Neuronal stem cell (in vitro differentiated cells): ENCODE measurements around the gene ABCC1.

ENCODE experiments used
- DNase-seq: peaks from one replicate; pipeline ENCODE4 v3.0.0-alpha.2; 2013; ENCODE audit warnings: low spot score
- H2AFZ ChIP-seq: one replicate; pipeline ENCODE4 v1.6.1; 2013; ENCODE audit warnings: mild to moderate bottlenecking, low read length, inconsistent platforms
- H2AK5ac ChIP-seq: 2 replicates; pipeline ENCODE4 v1.6.1; 2013; ENCODE audit warnings: low read depth, mild to moderate bottlenecking, inconsistent platforms, low read length, moderate library complexity, mixed read lengths
- H2BK120ac ChIP-seq: 2 replicates; pipeline ENCODE4 v1.6.1; 2013; ENCODE audit warnings: low read depth, mild to moderate bottlenecking, inconsistent platforms, low read length, moderate library complexity, mixed read lengths
- H2BK12ac ChIP-seq: one replicate; pipeline ENCODE4 v1.6.1; 2013; ENCODE audit warnings: low read length, inconsistent platforms
- H2BK15ac ChIP-seq: 2 replicates; pipeline ENCODE4 v1.6.1; 2013; ENCODE audit warnings: mild to moderate bottlenecking, low read length, inconsistent platforms, mixed read lengths
- H2BK5ac ChIP-seq: one replicate; pipeline ENCODE4 v1.6.1; 2013; ENCODE audit warnings: inconsistent platforms, mild to moderate bottlenecking, low read length, moderate library complexity
- H3K14ac ChIP-seq: one replicate; pipeline ENCODE4 v1.6.1; 2013; ENCODE audit warnings: low read length, inconsistent platforms
- H3K18ac ChIP-seq: 2 replicates; pipeline ENCODE4 v1.6.1; 2013; ENCODE audit warnings: low read length, inconsistent platforms
- H3K23ac ChIP-seq: 2 replicates; pipeline ENCODE4 v1.6.1; 2013; ENCODE audit warnings: low read depth, mild to moderate bottlenecking, mixed read lengths, low read length, inconsistent platforms; ENCODE audit not compliant: poor library complexity
- H3K27ac ChIP-seq: replicated peaks from 3 replicates; pipeline ENCODE4 v1.5.1; 2013; ENCODE audit warnings: low read length, inconsistent platforms
- H3K27me3 ChIP-seq, 3 experiments: 2 replicates each; pipeline ENCODE4 v1.6.1; 2013; ENCODE audit warnings: low read length in 3 of 3, mild to moderate bottlenecking in 2 of 3, inconsistent platforms in 1 of 3, low read depth in 1 of 3, mixed read lengths in 1 of 3, moderate library complexity in 1 of 3; ENCODE audit not compliant: control insufficient read depth in 3 of 3, insufficient read depth in 3 of 3
- H3K36me3 ChIP-seq, 2 donors: replicated peaks in 1 of 2; 2 replicates each; pipeline ENCODE4 v1.6.1; 2013; ENCODE audit warnings: low read length in 2 of 2; ENCODE audit not compliant: control insufficient read depth in 2 of 2, insufficient read depth in 2 of 2
- H3K4ac ChIP-seq: 2 replicates; pipeline ENCODE4 v1.6.1; 2013; ENCODE audit warnings: inconsistent platforms, mild to moderate bottlenecking, low read length, moderate library complexity
- H3K4me1 ChIP-seq, 2 donors: 1 replicate in 1 of 2; 2 replicates in 1 of 2; pipeline ENCODE4 v1.6.1; 2013; ENCODE audit warnings: low read length in 2 of 2, low read depth in 1 of 2; ENCODE audit not compliant: control insufficient read depth in 2 of 2, insufficient read depth in 1 of 2
- H3K4me2 ChIP-seq: one replicate; pipeline ENCODE4 v1.6.1; 2013; ENCODE audit warnings: mild to moderate bottlenecking, low read length, inconsistent platforms; ENCODE audit not compliant: insufficient read depth, poor library complexity, severe bottlenecking
- H3K4me3 ChIP-seq, 2 donors: 2 replicates each; pipeline ENCODE4 v1.5.1; 2013; ENCODE audit warnings: low read length in 2 of 2, mild to moderate bottlenecking in 2 of 2, inconsistent platforms in 1 of 2, moderate library complexity in 1 of 2
- H3K79me1 ChIP-seq: one replicate; pipeline ENCODE4 v1.6.1; 2013; ENCODE audit warnings: low read depth, mild to moderate bottlenecking, inconsistent platforms, low read length, moderate library complexity
- H3K9ac ChIP-seq: one replicate; pipeline ENCODE4 v1.6.1; 2013; ENCODE audit warnings: mild to moderate bottlenecking, low read depth, low read length, inconsistent platforms; ENCODE audit not compliant: poor library complexity
- H3K9me3 ChIP-seq, 2 donors: replicated peaks in 1 of 2; 2 replicates each; pipeline versions ENCODE3 to v1.6.1; 2013; ENCODE audit warnings: low read length in 2 of 2, mild to moderate bottlenecking in 2 of 2, inconsistent platforms in 1 of 2, low read depth in 1 of 2, mixed read lengths in 1 of 2, moderate library complexity in 1 of 2; ENCODE audit not compliant: control insufficient read depth in 2 of 2, insufficient read depth in 1 of 2
- H4K8ac ChIP-seq: one replicate; pipeline ENCODE4 v1.6.1; 2013; ENCODE audit warnings: low read depth, mild to moderate bottlenecking, inconsistent platforms, low read length, moderate library complexity
- H4K91ac ChIP-seq: one replicate; pipeline ENCODE4 v1.6.1; 2013; ENCODE audit warnings: low read length, low read depth, mild to moderate bottlenecking, inconsistent platforms; ENCODE audit not compliant: poor library complexity
- WGBS, 2 donors: extraction: QIAGEN DNeasy Blood & Tissue Kit; methylation state at CpG; one replicate each; pipeline ENCODE4 v1.1.7; 2013; ENCODE audit warnings: missing lambda C conversion rate in 2 of 2, mixed read lengths in 1 of 2; ENCODE audit not compliant: insufficient read length in 2 of 2, insufficient replicate concordance in 1 of 2; ENCODE audit errors: extremely low coverage in 2 of 2; 5-methylcytosine and 5-hydroxymethylcytosine counted together

The ABCC1 gene

GRCh38 chr16:16001596-16002255 lies 52.3 kb downstream of the ABCC1 start:
- Histone ChIP-seq H3K79me1 (peaks cover 3% of the 10 kb centered on the region), H2BK15ac (no peak overlapping the region), H3K27ac (no peak overlapping the region), H3K4me2 (no peak overlapping the region), H3K4ac (no peak overlapping the region), H3K14ac (no peak overlapping the region), H3K4me3 (no peak overlapping the region), H2BK12ac (no peak overlapping the region), H3K23ac (no peak overlapping the region), H3K4me1 (no peaks in the 10 kb centered on the region), H4K8ac (no peak overlapping the region), H2AK5ac (no peak overlapping the region), H3K36me3 (peaks cover 0 to under 1% of the 10 kb centered on the region in 2 donors), H2BK120ac (no peak overlapping the region), H4K91ac (no peak overlapping the region), H2BK5ac (no peak overlapping the region), H3K27me3 (no peaks in the 10 kb centered on the region), H3K9me3 (no peaks in the 10 kb centered on the region), H3K18ac (no peak overlapping the region), H2AFZ (no peak overlapping the region), H3K9ac (no peak overlapping the region)
- no peak for DNase-seq
- WGBS, 2 donors = no CpG with 5 or more reads among the region's 6 CpGs

GRCh38 chr16:16003719-16004313 lies 54.4 kb downstream of the ABCC1 start:
- Histone ChIP-seq H2AK5ac (no peak overlapping the region), H2AFZ (no peak overlapping the region), H2BK12ac (no peak overlapping the region), H3K18ac (no peak overlapping the region), H2BK15ac (no peak overlapping the region), H3K9ac (no peak overlapping the region), H4K91ac (no peak overlapping the region), H3K79me1 (peaks cover 2% of the 10 kb centered on the region), H3K9me3 (no peaks in the 10 kb centered on the region), H2BK5ac (no peak overlapping the region), H3K4ac (no peak overlapping the region), H4K8ac (no peak overlapping the region), H2BK120ac (no peak overlapping the region), H3K4me3 (no peak overlapping the region), H3K4me1 (no peaks in the 10 kb centered on the region), H3K4me2 (no peak overlapping the region), H3K27me3 (no peaks in the 10 kb centered on the region), H3K14ac (no peak overlapping the region), H3K36me3 (no peaks in the 10 kb centered on the region), H3K23ac (no peak overlapping the region), H3K27ac (no peak overlapping the region)
- no peak for DNase-seq
- WGBS, 2 donors = no CpG with 5 or more reads among the region's 1 CpG

- H3K14ac ChIP-seq = no peak overlapping the region
- no peaks in the 10 kb centered on the region for H3K4me1 ChIP-seq
- H3K27me3 ChIP-seq = no peaks in the 10 kb centered on the region
- no peak overlapping the region for H4K91ac ChIP-seq
- H2BK120ac ChIP-seq = no peak overlapping the region
- H3K4me2 ChIP-seq = no peak overlapping the region
- WGBS, 2 donors = no CpG with 5 or more reads among the region's 5 CpGs
- H3K4me3 ChIP-seq = no peak overlapping the region
- H2BK12ac ChIP-seq = no peak overlapping the region
- no peak overlapping the region for H4K8ac ChIP-seq
- no peak for DNase-seq
- no peak overlapping the region for H2AK5ac ChIP-seq
- H3K23ac ChIP-seq = no peak overlapping the region
- no peak overlapping the region for H2AFZ ChIP-seq
- no peak overlapping the region for H2BK5ac ChIP-seq
- peaks cover 2% of the 10 kb centered on the region for H3K79me1 ChIP-seq
- H3K18ac ChIP-seq = no peak overlapping the region
- no peak overlapping the region for H3K9ac ChIP-seq
- H3K36me3 ChIP-seq = peaks cover 0 to 1% of the 10 kb centered on the region in 2 donors
- H3K27ac ChIP-seq = no peak overlapping the region
- H3K9me3 ChIP-seq = peaks cover 0 to under 1% of the 10 kb centered on the region in 2 donors
- no peak overlapping the region for H3K4ac ChIP-seq
- no peak overlapping the region for H2BK15ac ChIP-seq
Measured at GRCh38 chr16:16004314-16004749, 54.9 kb downstream of the ABCC1 start.

GRCh38 chr16:16005721-16006120 lies 56.3 kb downstream of the ABCC1 start:
- Histone ChIP-seq H2BK15ac (no peak overlapping the region), H3K4me3 (no peak overlapping the region), H2BK12ac (no peak overlapping the region), H3K9ac (no peak overlapping the region), H3K27me3 (no peaks in the 10 kb centered on the region), H3K79me1 (peaks cover 2% of the 10 kb centered on the region), H4K8ac (no peak overlapping the region), H3K14ac (no peak overlapping the region), H3K4me1 (no peaks in the 10 kb centered on the region), H4K91ac (no peak overlapping the region), H3K36me3 (peaks cover 0 to 12% of the 10 kb centered on the region in 2 donors), H3K27ac (no peak overlapping the region), H2AK5ac (no peak overlapping the region), H3K18ac (no peak overlapping the region), H2BK5ac (no peak overlapping the region), H3K4me2 (no peak overlapping the region), H2AFZ (no peak overlapping the region), H3K23ac (no peak overlapping the region), H3K4ac (no peak overlapping the region), H3K9me3 (peaks cover 0 to 2% of the 10 kb centered on the region in 2 donors), H2BK120ac (no peak overlapping the region)
- WGBS, 2 donors = no CpG with 5 or more reads among the region's 8 CpGs
- no peak for DNase-seq
